ENCODE data around the gene P2RX2.

DNA sequence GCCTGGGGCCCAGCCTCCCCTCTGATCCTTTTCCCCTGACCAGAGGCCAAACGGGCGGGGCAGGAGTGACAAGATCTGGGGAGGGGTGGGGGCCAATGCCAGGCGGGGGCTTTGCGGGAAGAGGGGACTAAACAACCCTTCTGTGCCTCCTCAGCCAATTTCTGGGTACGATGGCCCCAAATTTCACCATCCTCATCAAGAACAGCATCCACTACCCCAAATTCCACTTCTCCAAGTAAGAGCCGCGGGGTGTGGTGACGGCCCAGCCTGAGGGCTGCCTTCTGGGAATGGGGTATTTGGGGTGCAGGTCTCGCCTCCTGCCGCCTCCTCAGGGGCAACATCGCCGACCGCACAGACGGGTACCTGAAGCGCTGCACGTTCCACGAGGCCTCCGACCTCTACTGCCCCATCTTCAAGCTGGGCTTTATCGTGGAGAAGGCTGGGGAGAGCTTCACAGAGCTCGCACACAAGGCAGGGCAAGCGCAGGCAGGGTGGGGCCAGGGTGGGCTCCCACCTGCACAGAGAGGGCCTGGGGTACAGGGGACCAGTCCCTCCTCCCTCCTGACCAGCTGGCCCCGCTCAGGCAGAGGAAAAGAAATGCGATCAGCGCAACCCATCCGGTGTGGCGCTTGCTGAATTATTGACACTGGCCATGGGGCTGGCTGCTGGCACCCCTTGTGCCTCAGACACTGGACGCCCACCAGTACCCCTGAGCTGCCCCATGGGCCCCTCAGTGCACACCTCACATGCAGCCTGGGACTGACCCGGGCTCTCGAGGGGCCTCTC is 1.7 kb downstream of the P2RX2 start:
- TF ChIP-seq EZH2phosphoT487 (IDR thresholded peaks at IDR 0.05; ENCODE audit: borderline replicate concordance, low read length) = no peak
- TF ChIP-seq CTCF (IDR thresholded peaks at IDR 0.05; ENCODE audit: low read depth, low read length, poor library complexity, severe bottlenecking) = no peak
